ENCODE measurements around the gene CIBAR2. TPM values are rescaled to one million over a fixed set of nuclear protein-coding genes. Genes with fewer than 3 reads are reported as not detected.

The CIBAR2 gene
- total RNA-seq, 2 experiments from 2014 or later, result 0.50 TPM; not detected in 1

- Histone ChIP-seq H2AFZ (ENCODE audit: low read length) (no peak overlapping the region), H4K20me1 (ENCODE audit: insufficient read depth, low read length) (no peaks in the 10 kb centered on the region), H3K9me3 (ENCODE audit: low read length) (no peaks in the 10 kb centered on the region), H3K9me2 (ENCODE audit: insufficient read depth, low read length) (no peaks in the 10 kb centered on the region), H3K4me1 (ENCODE audit: insufficient read depth, low read length, poor library complexity, severe bottlenecking) (no peaks in the 10 kb centered on the region), H3K79me2 (ENCODE audit: insufficient read depth, low read depth, low read length) (no peaks in the 10 kb centered on the region), H3K4me2 (ENCODE audit: low read length) (no peak overlapping the region), H3K4me3 (ENCODE audit: low read depth, low read length, poor library complexity, severe bottlenecking) (no peak overlapping the region), H3K36me3 (ENCODE audit: insufficient read depth, low read length) (no peaks in the 10 kb centered on the region), H3K27ac (ENCODE audit: low read depth, low read length, poor library complexity, severe bottlenecking) (no peak overlapping the region)
- ChIA-PET CTCF (ENCODE audit: unreplicated experiment) (interaction anchor here (0.6 kb wide), 1 partner anchor 575 kb away, joined by 3 read pairs; no protein-coding TSS in a partner anchor), POLR2A (no interaction called here)
- no TSS peak for BruUV-seq (replicated peaks)
- no peak for DNase-seq (ENCODE audit: low spot score)
- intact Hi-C loops (cut with micrococcal nuclease; ENCODE audit: unreplicated experiment), result no loop called here
- TF ChIP-seq EZH2phosphoT487 (IDR thresholded peaks at IDR 0.05; ENCODE audit: borderline replicate concordance, low read depth, low read length), result no peak
- no peak for TF ChIP-seq CTCF (conservative IDR thresholded peaks at IDR 0.05; ENCODE audit: low read length)
Measured at GRCh38 chr16:85144026-85144915, 32.0 kb upstream of the CIBAR2 start.

GRCh38 chr16:85142771-85143211, 30.5 kb upstream of the CIBAR2 start:
- TF ChIP-seq CTCF (conservative IDR thresholded peaks at IDR 0.05; ENCODE audit: low read length) (no peak), EZH2phosphoT487 (IDR thresholded peaks at IDR 0.05; ENCODE audit: borderline replicate concordance, low read depth, low read length) (no peak)
- no peak overlapping the region for H2AFZ ChIP-seq (ENCODE audit: low read length)
- intact Hi-C loops (cut with micrococcal nuclease; ENCODE audit: unreplicated experiment), result no loop called here
- H3K27ac ChIP-seq (ENCODE audit: low read depth, low read length, poor library complexity, severe bottlenecking), result no peak overlapping the region
- no peak overlapping the region for H3K4me3 ChIP-seq (ENCODE audit: low read depth, low read length, poor library complexity, severe bottlenecking)
- BruUV-seq (replicated peaks), result no TSS peak
- no peak overlapping the region for H3K4me2 ChIP-seq (ENCODE audit: low read length)
- H3K4me1 ChIP-seq (ENCODE audit: insufficient read depth, low read length, poor library complexity, severe bottlenecking), result no peaks in the 10 kb centered on the region
- POLR2A ChIA-PET, result no interaction called here
- no peaks in the 10 kb centered on the region for H3K79me2 ChIP-seq (ENCODE audit: insufficient read depth, low read depth, low read length)
- no peaks in the 10 kb centered on the region for H3K9me2 ChIP-seq (ENCODE audit: insufficient read depth, low read length)
- no peaks in the 10 kb centered on the region for H3K36me3 ChIP-seq (ENCODE audit: insufficient read depth, low read length)
- H4K20me1 ChIP-seq (ENCODE audit: insufficient read depth, low read length), result no peaks in the 10 kb centered on the region
- H3K9me3 ChIP-seq (ENCODE audit: low read length), result no peaks in the 10 kb centered on the region
- CTCF ChIA-PET (ENCODE audit: unreplicated experiment), result no interaction called here
- no peak for DNase-seq (ENCODE audit: low spot score)

GRCh38 chr16:85142129-85142513, 29.8 kb upstream of the CIBAR2 start:
- H2AFZ ChIP-seq (ENCODE audit: low read length), result no peak overlapping the region
- BruUV-seq (replicated peaks), result no TSS peak
- CTCF ChIA-PET (ENCODE audit: unreplicated experiment), result no interaction called here
- no peak for DNase-seq (ENCODE audit: low spot score)
- H3K9me3 ChIP-seq (ENCODE audit: low read length), result no peaks in the 10 kb centered on the region
- POLR2A ChIA-PET, result no interaction called here
- no peaks in the 10 kb centered on the region for H3K36me3 ChIP-seq (ENCODE audit: insufficient read depth, low read length)
- H3K4me2 ChIP-seq (ENCODE audit: low read length), result no peak overlapping the region
- intact Hi-C loops (cut with micrococcal nuclease; ENCODE audit: unreplicated experiment), result no loop called here
- H3K4me1 ChIP-seq (ENCODE audit: insufficient read depth, low read length, poor library complexity, severe bottlenecking), result no peaks in the 10 kb centered on the region
- H3K4me3 ChIP-seq (ENCODE audit: low read depth, low read length, poor library complexity, severe bottlenecking), result no peak overlapping the region
- H3K79me2 ChIP-seq (ENCODE audit: insufficient read depth, low read depth, low read length), result no peaks in the 10 kb centered on the region
- H3K27ac ChIP-seq (ENCODE audit: low read depth, low read length, poor library complexity, severe bottlenecking), result no peak overlapping the region
- TF ChIP-seq EZH2phosphoT487 (IDR thresholded peaks at IDR 0.05; ENCODE audit: borderline replicate concordance, low read depth, low read length), result no peak
- no peak for TF ChIP-seq CTCF (conservative IDR thresholded peaks at IDR 0.05; ENCODE audit: low read length)
- no peaks in the 10 kb centered on the region for H4K20me1 ChIP-seq (ENCODE audit: insufficient read depth, low read length)
- H3K9me2 ChIP-seq (ENCODE audit: insufficient read depth, low read length), result no peaks in the 10 kb centered on the region

Data from OCI-LY7 (cell line).